Stimulated activated CD8-positive, alpha-beta memory T cell treated with anti-CD3 and anti-CD28 coated beads, Interleukin-7, amount 100 ng/mL, for 24 hours (primary cell): Measurements from ENCODE around the gene ZFHX2.
"Not testable (repeated sequence)": the region's sequence is repeated elsewhere in the genome, so short reads cannot be mapped to it uniquely, and the experiment has no call there.

Experiments
- DNase-seq: peaks from one replicate; pipeline ENCODE4 v3.0.0-alpha.2; 2020; ENCODE audit warnings: low read depth

The ZFHX2 gene

DNA sequence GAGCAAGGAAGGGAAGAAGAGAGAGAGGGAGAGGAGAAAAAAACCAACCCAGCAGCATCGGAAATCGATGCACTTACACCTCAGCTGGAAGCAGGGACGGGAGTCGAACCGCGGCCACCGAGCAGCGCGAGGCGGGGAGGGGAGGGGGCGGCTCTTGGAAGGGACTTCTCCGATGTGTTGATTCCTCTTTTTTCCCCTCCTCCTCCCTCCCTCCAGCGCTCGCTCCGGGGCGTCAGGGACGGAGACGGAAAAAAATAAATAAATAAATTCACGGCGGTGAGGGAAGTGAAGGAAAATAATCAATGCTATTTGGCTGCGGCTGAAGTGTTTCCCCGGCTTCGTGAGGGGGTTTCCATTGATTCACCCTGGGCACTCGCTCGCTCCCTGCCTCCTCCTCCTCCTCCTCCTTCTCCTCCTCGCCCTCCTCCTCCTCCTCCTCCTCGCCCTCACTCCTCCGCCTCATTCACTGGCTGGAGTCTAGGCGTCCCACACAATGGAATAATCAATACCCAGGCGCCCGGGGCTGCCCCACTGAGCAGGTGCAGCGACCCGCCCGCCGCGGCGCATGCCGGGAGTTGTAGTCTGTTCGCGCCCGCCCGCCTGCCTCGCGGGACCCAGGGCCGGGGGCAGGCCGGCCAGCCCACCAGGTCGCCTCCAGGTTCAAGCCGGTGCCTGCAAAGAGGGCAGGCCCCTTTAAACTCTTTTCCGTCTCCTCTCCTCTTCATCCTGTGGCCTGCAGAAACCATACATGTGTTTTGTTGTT, at the start of gene ZFHX2:
ZFHX2 (minus strand) TSS at position 500 of the 763 bp plus-strand sequence. CDS start 16,440 bp downstream, outside the sequence.
- DNase-seq = peak; percentile 61

DNA sequence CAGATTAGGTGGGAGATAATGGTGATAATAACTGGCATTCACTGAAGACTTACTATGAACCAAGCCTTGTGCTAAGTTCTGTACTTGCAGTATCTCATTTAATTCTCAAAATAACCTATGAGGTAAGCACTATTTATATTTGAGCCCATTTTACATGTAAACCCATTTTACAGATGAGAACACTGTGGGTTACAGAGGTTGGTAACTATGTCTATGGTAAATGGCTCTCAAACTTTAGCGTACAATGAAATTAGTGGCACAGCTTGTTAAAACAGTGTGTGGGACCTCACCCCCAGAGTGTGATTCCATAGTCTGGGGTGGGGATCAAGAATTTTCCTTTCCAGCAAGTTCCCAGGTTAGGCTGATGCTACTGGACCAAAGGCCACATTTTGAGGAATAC, 49.2 kb upstream of the ZFHX2 start:
- DNase-seq = no peak

DNA sequence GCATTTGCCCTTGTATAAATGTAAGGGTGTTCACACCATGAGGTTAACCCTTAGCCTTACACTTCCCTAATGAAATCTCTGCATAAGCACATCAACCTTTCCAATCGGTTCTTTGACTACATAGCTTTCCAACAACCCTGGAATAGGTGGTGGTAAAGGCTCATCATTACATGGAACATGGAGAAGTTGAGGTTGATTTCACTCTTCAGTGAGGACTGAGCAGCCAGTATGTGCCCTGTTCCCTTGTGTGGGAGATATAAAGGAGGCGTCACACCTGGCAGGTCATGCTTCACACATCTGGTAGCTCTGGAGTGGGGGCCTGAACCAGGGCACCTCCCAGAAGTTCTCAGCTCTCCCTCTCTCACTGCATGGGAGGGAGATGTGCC, 48.8 kb upstream of the ZFHX2 start:
- DNase-seq = no peak

DNA sequence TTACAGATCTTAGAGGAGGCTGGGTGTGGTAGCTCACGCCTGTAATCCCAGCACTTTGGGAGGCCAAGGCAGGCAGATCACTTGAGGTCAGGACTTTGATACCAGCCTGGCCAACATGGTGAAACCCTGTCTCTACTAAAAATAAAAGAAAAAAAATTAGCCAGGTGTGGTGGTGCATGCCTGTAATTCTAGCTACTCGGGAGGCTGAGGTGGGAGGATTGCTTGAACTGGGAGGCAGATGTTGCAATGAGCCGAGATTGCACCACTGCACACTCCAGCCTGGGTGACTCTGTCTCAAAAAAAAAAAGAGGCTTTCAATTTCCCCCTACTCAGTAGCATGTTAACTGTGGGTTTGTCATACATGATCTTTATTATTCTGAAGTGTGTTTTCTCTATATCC, 42.6 kb upstream of the ZFHX2 start:
- not testable (repeated sequence) for DNase-seq

DNA sequence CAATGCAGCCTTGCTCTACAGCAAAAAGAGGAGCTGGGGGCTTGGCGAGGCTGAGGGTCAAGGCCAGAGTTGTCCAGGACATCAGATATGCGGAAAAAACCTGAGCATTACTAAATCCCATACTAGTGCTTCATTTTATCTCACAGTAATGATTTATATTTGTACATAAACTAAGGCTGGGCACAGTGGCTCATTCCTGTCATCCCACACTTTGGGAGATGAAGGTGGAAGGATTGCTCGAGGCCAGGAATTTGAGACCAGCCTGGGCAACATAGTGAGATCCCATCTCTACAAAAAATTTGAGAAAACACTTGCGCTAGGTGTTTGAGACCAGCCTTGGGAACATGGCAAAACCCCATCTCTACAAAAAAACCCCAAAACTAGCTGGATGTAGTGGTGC, 38.6 kb upstream of the ZFHX2 start:
- DNase-seq = no peak

DNA sequence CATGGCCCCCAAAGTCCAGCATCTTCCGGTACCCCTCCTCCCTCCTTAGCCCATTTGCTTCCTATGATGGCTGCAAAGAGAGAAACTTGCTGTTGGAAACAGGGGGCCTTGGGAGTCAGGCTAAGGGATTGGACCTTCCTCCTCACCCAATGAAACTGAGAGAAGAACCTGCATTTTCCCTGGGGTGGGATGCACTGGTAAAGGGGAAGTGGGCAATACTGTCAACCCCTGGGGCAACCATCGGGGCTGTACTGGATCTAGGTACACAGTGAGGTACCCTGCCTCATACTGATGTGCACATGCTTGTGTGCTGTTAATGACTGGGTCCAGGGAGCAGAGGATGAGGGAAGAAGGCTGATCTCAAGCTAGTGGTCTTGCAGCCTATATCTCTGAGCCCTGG, 38.0 kb upstream of the ZFHX2 start:
- no peak for DNase-seq

DNA sequence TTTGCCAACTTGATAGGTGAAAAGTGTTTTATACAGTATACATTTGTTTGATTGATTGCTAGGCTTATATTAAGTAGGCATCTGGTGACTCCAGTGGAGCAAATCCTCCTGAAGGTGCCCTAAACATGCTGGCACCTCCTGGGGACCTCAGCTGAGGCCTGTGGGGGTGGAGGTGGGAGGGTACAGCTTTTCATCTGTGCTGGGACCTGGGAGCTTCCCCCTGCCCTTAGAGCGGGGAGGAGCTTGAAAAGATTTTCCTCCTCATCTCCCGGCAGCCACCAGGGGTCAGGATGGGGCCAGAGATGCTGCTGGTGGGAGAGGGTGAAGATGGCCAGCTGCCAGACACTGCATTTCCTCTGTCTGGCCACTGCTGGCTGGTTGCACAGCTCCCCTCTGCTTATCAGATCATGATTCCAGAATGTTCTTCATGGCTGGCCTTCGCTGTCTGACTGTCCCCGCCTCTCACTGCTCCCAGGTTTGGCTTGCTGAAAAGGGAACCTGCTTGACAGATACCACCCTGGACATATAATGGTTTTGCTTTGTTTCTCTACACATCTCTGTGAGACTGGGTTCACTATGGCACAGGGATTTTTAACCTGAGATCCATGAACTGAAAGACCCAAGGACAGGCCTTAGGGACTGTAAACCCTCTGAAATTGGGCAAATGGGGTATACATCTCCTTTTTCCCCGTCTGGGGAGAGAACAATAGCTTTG, 37.5 kb upstream of the ZFHX2 start:
- peak; percentile 61 for DNase-seq

DNA sequence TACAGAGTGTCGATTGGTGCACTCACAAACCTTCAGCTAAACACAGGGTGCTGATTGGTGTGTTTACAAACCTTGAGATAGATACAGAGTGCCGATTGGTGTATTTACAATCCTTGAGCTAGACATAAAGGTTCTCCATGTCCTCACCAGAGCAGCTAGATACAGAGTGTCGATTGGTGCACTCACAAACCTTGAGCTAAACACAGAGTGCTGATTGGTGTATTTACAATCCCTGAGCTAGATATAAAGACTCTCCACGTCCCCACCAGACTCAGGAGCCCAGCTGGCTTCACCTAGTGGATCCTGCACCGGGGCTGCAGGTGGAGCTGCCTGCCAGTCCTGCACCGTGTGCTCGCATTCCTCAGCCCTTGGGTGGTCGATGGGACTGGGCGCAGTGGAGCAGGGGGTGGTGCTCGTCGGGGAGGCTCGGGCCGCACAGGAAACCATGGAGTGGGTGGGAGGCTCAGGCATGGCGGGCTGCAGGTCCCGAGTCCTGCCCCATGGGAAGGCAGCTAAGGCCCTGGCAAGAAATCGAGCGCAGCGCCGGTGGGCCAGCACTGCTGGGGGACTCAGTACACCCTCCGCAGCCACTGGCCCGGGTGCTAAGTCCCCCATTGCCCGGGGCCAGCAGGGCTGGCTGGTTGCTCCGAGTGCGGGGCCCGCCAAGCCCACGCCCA, 33.1 kb upstream of the ZFHX2 start:
- not testable (repeated sequence) for DNase-seq

DNA sequence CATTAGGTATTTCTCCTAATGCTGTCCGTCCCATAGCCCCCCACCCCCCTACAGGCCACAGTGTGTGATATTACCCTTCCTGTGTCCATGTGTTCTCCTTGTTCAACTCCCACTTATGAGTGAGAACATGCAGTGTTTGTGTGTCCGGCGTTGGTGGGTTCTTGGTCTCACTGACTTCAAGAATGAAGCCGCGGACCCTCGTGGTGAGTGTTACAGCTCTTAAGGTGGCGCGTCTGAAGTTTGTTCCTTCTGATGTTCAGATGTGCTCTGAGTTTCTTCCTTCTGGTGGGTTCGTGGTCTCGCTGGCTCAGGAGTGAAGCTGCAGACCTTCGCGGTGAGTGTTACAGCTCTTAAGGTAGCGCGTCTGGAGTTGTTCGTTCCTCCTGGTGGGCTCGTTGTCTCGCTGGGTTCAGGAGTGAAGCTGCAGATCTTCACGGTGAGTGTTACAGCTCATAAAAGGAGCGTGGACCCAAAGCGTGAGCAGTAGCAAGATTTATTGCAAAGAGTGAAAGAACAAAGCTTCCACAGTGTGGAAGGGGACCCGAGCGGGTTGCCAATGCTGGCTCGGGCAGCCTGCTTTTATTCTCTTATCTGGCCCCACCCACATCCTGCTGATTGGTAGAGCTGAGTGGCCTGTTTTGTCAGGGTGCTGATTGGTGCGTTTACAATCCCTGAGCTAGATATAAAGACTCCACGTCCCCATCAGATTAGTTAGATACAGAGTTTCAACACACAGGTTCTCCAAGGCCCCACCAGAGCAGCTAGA, 32.4 kb upstream of the ZFHX2 start:
- not testable (repeated sequence) for DNase-seq

DNA sequence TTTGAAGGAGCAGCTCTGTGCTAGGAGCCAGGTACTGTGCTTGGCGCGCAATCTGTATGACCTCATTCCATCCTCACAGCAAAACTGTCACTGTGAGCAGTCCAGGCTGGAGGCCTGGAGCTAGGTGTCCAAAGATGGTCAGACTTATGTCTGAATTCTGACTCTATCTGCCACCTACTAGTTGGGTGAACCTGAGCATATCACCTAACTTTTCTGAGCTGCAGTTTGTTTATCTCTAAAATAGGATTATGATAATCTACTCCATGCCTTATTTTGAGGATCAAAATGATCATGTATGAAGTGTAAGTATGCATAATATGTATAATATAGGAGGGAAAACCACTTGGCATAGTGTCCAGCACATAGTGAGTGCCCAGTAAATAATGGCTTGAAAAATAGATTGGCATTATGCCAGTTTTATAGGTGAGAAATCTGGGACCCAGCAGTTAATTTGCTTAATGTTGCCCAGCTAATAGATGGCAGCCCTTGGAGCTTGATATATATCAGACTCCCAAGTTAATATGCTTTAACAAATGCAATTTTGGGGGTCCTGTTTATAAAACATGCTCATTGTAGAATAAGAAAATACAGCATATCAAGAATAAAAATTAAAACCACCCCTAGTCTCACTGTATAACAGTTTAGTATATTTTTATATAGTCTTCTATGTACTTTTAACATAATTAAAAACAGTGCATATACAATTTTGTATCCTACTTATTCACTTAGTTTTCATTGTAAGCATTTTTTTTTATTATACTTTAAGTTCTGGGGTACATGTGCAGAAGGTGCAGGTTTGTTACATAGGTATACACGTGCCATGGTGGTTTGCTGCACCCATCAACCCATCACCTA, 31.6 kb upstream of the ZFHX2 start:
- no peak for DNase-seq

DNA sequence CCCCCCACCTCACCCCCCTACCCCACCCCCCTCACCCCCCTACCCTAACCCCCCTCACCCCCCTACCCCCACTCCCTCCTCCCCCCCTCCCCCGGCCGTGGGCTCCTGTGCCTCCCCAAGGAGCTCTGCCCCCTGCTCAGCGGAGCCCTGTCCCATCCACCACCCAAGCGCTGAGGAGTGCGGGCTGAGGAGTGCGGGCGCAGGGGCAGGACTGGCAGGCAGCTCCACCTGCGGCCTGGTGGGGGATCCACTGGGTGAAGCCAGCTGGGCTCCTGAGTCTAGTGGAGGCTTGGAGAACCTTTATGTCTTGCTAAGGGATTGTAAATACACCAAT, 29.4 kb upstream of the ZFHX2 start:
- DNase-seq = no peak

DNA sequence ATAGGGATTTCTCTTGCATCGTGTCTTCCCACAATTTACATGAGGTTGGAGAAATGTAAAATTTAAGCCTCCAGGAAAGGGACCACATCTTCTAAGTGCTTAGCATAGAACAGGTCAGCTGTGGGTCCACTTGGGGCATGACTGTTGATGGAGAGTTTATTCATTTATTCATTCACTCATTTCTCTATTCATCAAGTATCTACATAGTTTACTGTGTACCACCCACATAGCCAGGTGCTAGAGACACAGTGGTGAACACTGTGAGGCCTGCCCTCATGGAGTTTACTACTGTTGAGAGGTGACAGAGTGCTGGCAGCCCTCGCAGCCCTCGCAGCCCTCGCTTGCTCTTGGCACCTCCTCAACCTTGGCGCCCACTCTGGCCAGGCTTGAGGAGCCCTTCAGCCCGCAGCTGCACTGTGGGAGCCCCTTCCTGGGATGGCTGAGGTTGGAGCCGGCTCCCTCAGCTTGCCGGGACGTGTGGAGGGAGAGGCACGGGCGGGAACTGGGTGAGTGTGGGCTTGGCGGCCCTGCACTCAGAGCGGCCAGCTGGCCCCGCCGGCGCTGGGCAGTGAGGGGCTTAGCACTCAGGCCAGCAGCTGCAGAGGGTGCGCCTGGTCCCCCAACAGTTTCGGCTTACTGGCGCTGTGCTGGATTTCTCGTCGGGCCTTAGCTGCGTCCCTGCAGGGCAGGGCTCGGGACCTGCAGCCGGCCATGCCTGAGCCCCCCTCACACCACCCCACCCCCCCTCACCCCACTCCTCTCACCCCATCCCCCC, 28.8 kb upstream of the ZFHX2 start:
- DNase-seq = no peak

DNA sequence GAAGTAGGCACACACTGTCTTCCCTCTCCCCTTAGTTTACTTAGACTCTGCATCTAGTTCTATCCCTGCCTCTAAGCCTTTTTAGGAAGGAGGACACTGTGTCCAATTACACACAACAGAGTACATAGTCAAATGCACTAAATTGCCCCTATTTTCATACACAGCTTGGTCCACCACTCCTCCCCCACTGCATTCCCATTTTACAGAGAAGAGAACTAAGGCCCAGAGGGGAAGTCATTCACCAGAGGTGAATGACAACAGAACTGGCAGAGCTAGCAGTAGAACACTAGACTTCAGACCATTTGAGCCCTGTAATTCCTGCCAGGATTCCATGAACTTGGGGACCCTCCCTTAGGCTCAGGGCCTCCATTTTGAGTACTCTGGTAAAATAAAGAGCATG, 28.2 kb upstream of the ZFHX2 start:
- DNase-seq = no peak

DNA sequence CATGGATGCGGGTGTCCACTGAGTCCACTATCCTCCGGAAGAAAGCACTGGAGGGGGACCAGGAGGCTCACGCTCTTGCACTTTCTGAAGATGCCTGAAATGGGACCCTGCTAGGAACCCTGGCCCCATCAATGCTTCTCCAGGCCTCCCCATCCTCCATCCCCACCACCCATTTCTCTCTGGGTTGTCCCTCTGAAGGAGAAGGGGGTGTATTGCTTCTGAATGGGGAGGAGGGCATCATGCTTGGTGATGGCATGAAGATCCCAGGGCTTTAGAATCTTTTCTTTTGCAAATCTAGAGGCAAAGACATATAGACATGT, 27.7 kb upstream of the ZFHX2 start:
- DNase-seq = no peak

DNA sequence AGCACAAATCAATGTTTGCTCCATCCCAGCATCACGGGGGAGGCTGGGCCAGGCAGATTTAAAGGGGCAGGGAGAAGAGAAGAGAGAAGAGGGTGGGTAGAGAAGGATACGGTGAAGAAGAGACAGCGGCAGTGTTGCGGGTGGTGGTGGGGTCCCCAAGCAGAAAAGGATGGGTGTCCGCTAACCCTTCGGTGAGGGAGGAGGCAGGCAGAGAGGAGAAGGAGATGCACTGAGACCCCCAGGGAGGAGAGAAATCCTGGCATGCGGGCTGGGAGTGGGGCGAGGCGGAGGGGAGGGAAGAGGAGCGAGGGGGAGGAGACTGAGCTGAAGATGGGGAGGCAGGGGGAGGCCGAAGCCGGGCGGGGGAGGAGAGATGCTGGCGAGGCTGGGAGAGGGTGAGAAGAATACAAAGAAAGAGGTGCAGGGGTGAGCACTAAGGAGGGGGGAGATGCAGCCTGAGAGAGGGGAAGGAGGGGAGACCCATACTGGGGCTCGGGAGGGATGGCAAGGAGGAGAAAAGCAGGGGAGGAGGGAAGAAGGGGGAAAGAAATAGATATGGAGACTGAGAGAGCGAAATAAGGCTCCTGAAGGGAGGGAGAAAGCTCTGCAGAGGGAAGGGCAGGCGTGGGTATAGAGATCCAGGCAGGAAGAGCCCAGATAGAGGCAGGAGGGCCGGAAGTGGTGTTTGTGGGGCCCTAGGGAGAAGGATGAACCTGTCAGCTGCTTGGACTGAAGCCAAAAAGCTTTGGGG, 27.2 kb upstream of the ZFHX2 start, which contains the start of gene JPH4:
JPH4 (minus strand) TSS at position 231 of the 751 bp plus-strand sequence. CDS start 1,337 bp downstream, outside the sequence.
- no peak for DNase-seq

DNA sequence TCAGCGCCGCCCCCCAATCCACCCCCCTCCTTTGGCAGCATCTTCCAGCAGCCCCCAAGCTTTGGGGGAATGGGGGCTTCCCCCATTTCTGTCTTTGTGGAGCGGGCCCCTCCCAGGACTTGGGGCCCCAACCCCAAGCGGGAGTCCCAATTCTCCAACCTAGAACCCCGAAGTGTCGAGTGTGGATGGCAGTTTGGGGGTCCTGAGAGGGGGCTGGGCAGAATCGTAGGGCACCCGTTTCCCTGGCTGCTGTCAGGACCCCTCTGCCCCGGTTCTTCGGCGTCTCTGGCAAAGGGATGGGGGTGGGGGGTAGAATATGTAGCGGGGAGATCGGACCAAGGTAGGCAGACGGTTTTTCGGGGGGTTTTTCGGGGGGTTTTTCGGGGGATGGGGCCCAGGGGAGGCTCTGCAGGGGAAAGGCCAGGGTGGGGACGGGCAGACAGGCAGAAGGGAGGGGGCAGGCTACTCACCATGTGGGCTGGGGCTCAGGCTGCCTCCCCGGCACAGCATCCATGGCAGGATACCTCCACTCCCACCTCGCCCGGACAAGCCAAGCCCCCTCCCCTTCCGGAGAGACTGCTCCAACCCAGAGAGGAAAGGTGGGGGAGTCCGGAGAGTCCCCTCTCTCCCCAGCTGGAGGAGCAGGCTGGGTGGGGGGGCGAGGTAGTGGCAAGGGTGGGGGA, 26.3 kb upstream of the ZFHX2 start:
- no peak for DNase-seq

DNA sequence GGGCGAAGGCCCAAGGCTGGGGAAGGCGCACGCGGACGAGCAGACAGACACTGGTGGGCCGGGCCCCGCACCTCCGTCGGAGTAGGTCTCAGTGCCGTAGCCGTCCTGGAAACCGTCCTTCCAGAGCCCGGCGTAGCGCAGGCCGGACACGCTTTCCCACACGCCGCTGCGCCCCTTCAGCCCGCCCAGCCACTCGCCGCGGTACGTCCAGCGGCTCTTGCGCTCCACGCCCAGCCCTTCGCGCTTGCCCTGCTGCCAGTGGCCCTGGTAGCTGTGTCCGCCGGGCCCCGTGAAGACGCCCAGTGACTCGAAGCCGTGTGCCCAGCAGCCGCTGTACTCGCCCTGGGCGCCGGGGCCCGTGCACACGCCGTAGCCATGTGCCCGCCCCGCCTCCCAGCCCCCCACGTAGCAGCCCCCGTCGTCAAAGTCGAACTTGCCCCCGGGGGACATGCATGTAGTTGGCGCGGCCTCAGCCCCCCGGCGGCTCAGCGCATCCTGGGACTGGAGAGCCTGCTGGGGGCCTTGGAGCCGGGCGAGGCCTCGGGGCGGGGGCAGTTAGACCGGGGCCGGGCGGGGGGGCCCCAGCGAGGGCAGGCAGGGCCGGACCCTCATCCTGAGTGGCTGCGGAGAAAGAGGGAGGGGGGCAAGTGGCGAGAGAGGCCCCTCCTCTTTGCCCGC, 25.6 kb upstream of the ZFHX2 start:
- no peak for DNase-seq

DNA sequence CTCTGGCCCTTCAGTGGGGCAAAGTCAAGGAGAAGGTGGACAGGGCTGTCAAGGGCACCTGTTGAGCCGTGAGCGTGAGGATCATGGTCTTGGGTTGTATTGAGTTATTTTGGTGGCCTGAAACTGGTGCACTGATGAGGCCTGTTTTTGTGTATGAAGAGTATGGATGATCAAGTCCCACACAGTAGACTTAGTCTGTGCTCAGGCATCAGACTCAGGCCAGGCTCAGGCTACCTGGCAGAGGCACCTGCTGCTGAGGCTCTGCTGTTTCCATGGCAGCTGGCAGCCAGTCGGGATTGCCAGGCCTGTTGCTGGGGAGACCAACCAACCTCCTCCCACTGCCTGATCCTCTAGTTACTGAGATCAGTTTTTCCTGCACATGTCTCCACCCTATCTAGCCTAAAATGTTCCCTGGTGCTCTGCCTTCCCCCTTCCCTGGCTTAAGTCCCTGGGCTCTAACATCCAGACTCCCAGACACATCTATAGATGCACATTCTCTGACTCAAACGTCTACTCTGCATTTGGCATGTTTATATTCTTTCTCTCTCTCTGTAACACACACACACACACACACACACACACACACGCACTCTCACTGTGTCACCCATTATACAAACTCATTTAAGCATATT, 21.9 kb upstream of the ZFHX2 start:
- no peak for DNase-seq
